H9 (cell line): ENCODE measurements around the gene LITAFD. TPM values are rescaled to one million over a fixed set of nuclear protein-coding genes. Genes with fewer than 3 reads are reported as not detected.

Experiments used
- DNase-seq: peaks from one replicate; pipeline ENCODE4 v3.0.0-alpha.2; 2017
- H2AFZ ChIP-seq: one replicate; pipeline ENCODE4 v1.6.1; 2013; ENCODE audit warnings: mild to moderate bottlenecking, low read length, control low read depth, moderate library complexity
- H2AK5ac ChIP-seq: 2 replicates; pipeline ENCODE4 v1.6.1; 2013; ENCODE audit warnings: low read length, control low read depth, mixed read lengths; ENCODE audit not compliant: insufficient read length
- H2BK120ac ChIP-seq: one replicate; pipeline ENCODE4 v1.6.1; 2013; ENCODE audit warnings: low read depth, mild to moderate bottlenecking, low read length, control low read depth, inconsistent platforms; ENCODE audit not compliant: poor library complexity, severe bottlenecking
- H2BK12ac ChIP-seq: 2 replicates; pipeline ENCODE4 v1.6.1; 2013; ENCODE audit warnings: low read length, control low read depth, mixed read lengths, low read depth; ENCODE audit not compliant: insufficient read length
- H2BK15ac ChIP-seq: 2 replicates; pipeline ENCODE4 v1.6.1; 2013; ENCODE audit warnings: low read depth, low read length, control low read depth
- H2BK20ac ChIP-seq: one replicate; pipeline ENCODE4 v1.6.1; 2013; ENCODE audit warnings: low read depth, mild to moderate bottlenecking, low read length, control low read depth, inconsistent platforms; ENCODE audit not compliant: poor library complexity, severe bottlenecking
- H2BK5ac ChIP-seq: 2 replicates; pipeline ENCODE4 v1.6.1; 2013; ENCODE audit warnings: low read length, control low read depth, mixed read lengths; ENCODE audit not compliant: insufficient read length
- H3K14ac ChIP-seq: 2 replicates; pipeline ENCODE4 v1.6.1; 2013; ENCODE audit warnings: low read length, control low read depth; ENCODE audit not compliant: insufficient read depth
- H3K18ac ChIP-seq: 2 replicates; pipeline ENCODE4 v1.6.1; 2013; ENCODE audit warnings: low read depth, mild to moderate bottlenecking, mixed read lengths, low read length, control low read depth; ENCODE audit not compliant: insufficient read length
- H3K23ac ChIP-seq: 2 replicates; pipeline ENCODE4 v1.6.1; 2013; ENCODE audit warnings: low read length, control low read depth, mixed read lengths, low read depth; ENCODE audit not compliant: insufficient read length
- H3K23me2 ChIP-seq: 2 replicates; pipeline ENCODE4 v1.6.1; 2013; ENCODE audit warnings: low read depth, mild to moderate bottlenecking, mixed read lengths, low read length, control low read depth; ENCODE audit not compliant: insufficient read length, poor library complexity, severe bottlenecking
- H3K27ac ChIP-seq: 2 replicates; pipeline ENCODE4 v1.5.1; 2013; ENCODE audit warnings: low read length, control low read depth, mixed read lengths, low read depth; ENCODE audit not compliant: insufficient read length
- H3K27me3 ChIP-seq: 2 replicates; pipeline ENCODE4 v1.6.1; 2013; ENCODE audit warnings: low read length, control low read depth, inconsistent platforms; ENCODE audit not compliant: insufficient read depth
- H3K4ac ChIP-seq: 2 replicates; pipeline ENCODE4 v1.6.1; 2013; ENCODE audit warnings: low read depth, mild to moderate bottlenecking, control low read depth, inconsistent platforms, low read length, moderate library complexity
- H3K4me1 ChIP-seq: 2 replicates; pipeline ENCODE4 v1.6.1; 2013; ENCODE audit warnings: low read length, control low read depth, inconsistent platforms; ENCODE audit not compliant: insufficient read depth
- H3K4me2 ChIP-seq: 2 replicates; pipeline ENCODE4 v1.6.1; 2013; ENCODE audit warnings: low read length, control low read depth, mixed read lengths; ENCODE audit not compliant: insufficient read length, insufficient read depth
- H3K56ac ChIP-seq: 2 replicates; pipeline ENCODE4 v1.6.1; 2013; ENCODE audit warnings: low read depth, mild to moderate bottlenecking, mixed read lengths, low read length, control low read depth; ENCODE audit not compliant: insufficient read length
- H3K79me1 ChIP-seq: 2 replicates; pipeline ENCODE4 v1.6.1; 2013; ENCODE audit warnings: low read depth, mild to moderate bottlenecking, moderate library complexity, low read length, control low read depth, inconsistent platforms; ENCODE audit not compliant: insufficient read depth, poor library complexity, severe bottlenecking
- H3K79me2 ChIP-seq: 2 replicates; pipeline ENCODE4 v1.6.1; 2013; ENCODE audit warnings: low read length, control low read depth, inconsistent platforms; ENCODE audit not compliant: insufficient read depth
- H3K9ac ChIP-seq: 2 replicates; pipeline ENCODE4 v1.6.1; 2013; ENCODE audit warnings: low read length, control low read depth, mixed read lengths; ENCODE audit not compliant: insufficient read length; ENCODE audit errors: extremely low read depth
- H3K9me3 ChIP-seq: one replicate; pipeline ENCODE4 v1.6.1; 2013; ENCODE audit warnings: low read depth, low read length, inconsistent platforms; ENCODE audit not compliant: control insufficient read depth
- H3T11ph ChIP-seq: one replicate; pipeline ENCODE4 v1.6.1; 2013; ENCODE audit warnings: mild to moderate bottlenecking, low read length, control low read depth, inconsistent platforms
- H4K20me1 ChIP-seq: one replicate; pipeline ENCODE4 v1.6.1; 2013; ENCODE audit not compliant: control insufficient read depth, insufficient read length, insufficient read depth
- H4K5ac ChIP-seq: 2 replicates; pipeline ENCODE4 v1.6.1; 2013; ENCODE audit warnings: low read depth, mild to moderate bottlenecking, mixed read lengths, low read length, control low read depth; ENCODE audit not compliant: insufficient read length
- H4K8ac ChIP-seq: replicated peaks from 2 replicates; pipeline ENCODE4 v1.6.1; 2013; ENCODE audit warnings: low read length, control low read depth, mixed read lengths, low read depth; ENCODE audit not compliant: insufficient read length
- H4K91ac ChIP-seq: 2 replicates; pipeline ENCODE4 v1.6.1; 2013; ENCODE audit warnings: low read depth, mild to moderate bottlenecking, moderate library complexity, mixed read lengths, low read length, control low read depth; ENCODE audit not compliant: insufficient read length
- H3K27ac Mint-ChIP-seq, 3 experiments: 2 replicates in 2 of 3; 3 replicates in 1 of 3; pipeline ENCODE4 v1.8.0; 2020 to 2021; ENCODE audit warnings: mixed read lengths in 3 of 3, mild to moderate bottlenecking in 1 of 3, moderate library complexity in 1 of 3
- H3K27me3 Mint-ChIP-seq: 2 replicates; pipeline ENCODE4 v1.8.0; 2021; ENCODE audit warnings: low read depth, mild to moderate bottlenecking, moderate library complexity, mixed read lengths
- H3K36me3 Mint-ChIP-seq, 3 experiments: 2 replicates in 2 of 3; 3 replicates in 1 of 3; pipeline ENCODE4 v1.8.0; 2020 to 2021; ENCODE audit warnings: low read depth in 3 of 3, mixed read lengths in 3 of 3; ENCODE audit not compliant: insufficient read depth in 1 of 3
- H3K4me1 Mint-ChIP-seq, 2 experiments: 2 replicates each; pipeline ENCODE4 v1.8.0; 2020; ENCODE audit warnings: mixed read lengths in 2 of 2
- H3K4me3 Mint-ChIP-seq, 2 experiments: 2 replicates in 1 of 2; 3 replicates in 1 of 2; pipeline ENCODE4 v1.8.0; 2020 to 2021; ENCODE audit warnings: mild to moderate bottlenecking in 2 of 2, mixed read lengths in 2 of 2, moderate library complexity in 1 of 2
- H3K9me3 Mint-ChIP-seq, 2 experiments: 2 replicates in 1 of 2; 3 replicates in 1 of 2; pipeline ENCODE4 v1.8.0; 2020; ENCODE audit warnings: mild to moderate bottlenecking in 2 of 2, mixed read lengths in 2 of 2, moderate library complexity in 1 of 2
- CTCF ChIP-seq: fragments of 200-600 bp; sonication (generic); conservative IDR thresholded peaks from 3 replicates; pipeline ENCODE4 v1.8.0; 2021; ENCODE audit warnings: antibody characterized with exemption, mild to moderate bottlenecking
- WGBS: extraction: QIAGEN DNeasy Blood & Tissue Kit; methylation state at CpG from one replicate; pipeline ENCODE4 v1.1.7; 2013; ENCODE audit warnings: missing lambda C conversion rate, low lambda C conversion rate, mixed read lengths; ENCODE audit not compliant: insufficient read length; ENCODE audit errors: extremely low coverage; 5-methylcytosine and 5-hydroxymethylcytosine counted together
- total RNA-seq: library from RNA; stranded (reverse); gene quantifications from 2 replicates; pipeline ENCODE4 v1.2.1, GENCODE V29; 2021

LITAFD gene
- total RNA-seq, 1 experiment from 2014 or later: not detected

- no CpG with 5 or more reads among the region's 16 CpGs for WGBS
These were observed 10.0 kb downstream of the LITAFD start for GRCh38 chr16:8892101-8892575.

More at GRCh38 chr16:8892101-8892575, 10.0 kb downstream of the LITAFD start:
- DNase-seq: no peak
- Histone ChIP-seq H4K8ac (no peak overlapping the region), H2BK5ac (no peak overlapping the region), H3K4ac (no peak overlapping the region), H2BK15ac (no peak overlapping the region), H4K91ac (no peak overlapping the region), H4K20me1 (no peaks in the 10 kb centered on the region), H3K79me2 (no peaks in the 10 kb centered on the region), H3K4me1 (no peaks in the 10 kb centered on the region), H2AFZ (no peak overlapping the region), H3K23me2 (no peaks in the 10 kb centered on the region), H3K56ac (no peak overlapping the region), H3K27ac (no peak overlapping the region), H3T11ph (no peak overlapping the region), H3K4me2 (no peak overlapping the region), H3K79me1 (no peaks in the 10 kb centered on the region), H2BK120ac (no peak overlapping the region), H2AK5ac (no peak overlapping the region), H3K9me3 (no peaks in the 10 kb centered on the region), H2BK20ac (no peak overlapping the region), H3K18ac (no peak overlapping the region), H3K9ac (no peak overlapping the region), H4K5ac (no peak overlapping the region), H3K23ac (no peak overlapping the region), H3K27me3 (no peaks in the 10 kb centered on the region), H3K14ac (no peak overlapping the region), H2BK12ac (no peak overlapping the region)
- Mint-ChIP-seq H3K36me3 (peaks cover 54 to 86% (median 74%) of the 10 kb centered on the region in 3 experiments; a peak in 6 of 7 replicates), H3K27ac (peak overlapping the region in 2 of 3 experiments; percentile 29 to 92; a peak in 3 of 7 replicates), H3K4me3 (no peak overlapping the region; a peak in 1 of 5 replicates), H3K9me3 (no peaks in the 10 kb centered on the region), H3K27me3 (peaks cover 1% of the 10 kb centered on the region; the same call in 1 of the 2 replicates), H3K4me1 (peaks cover 2 to 3% of the 10 kb centered on the region in 2 experiments)
- TF ChIP-seq CTCF: no peak
